ENCODE measurements around the gene PRKD1. TPM values are rescaled to one million over a fixed set of nuclear protein-coding genes. Genes with fewer than 3 reads are reported as not detected.

The PRKD1 gene
- total RNA-seq, 1 donor from 2014 or later: 13.5 TPM

DNA sequence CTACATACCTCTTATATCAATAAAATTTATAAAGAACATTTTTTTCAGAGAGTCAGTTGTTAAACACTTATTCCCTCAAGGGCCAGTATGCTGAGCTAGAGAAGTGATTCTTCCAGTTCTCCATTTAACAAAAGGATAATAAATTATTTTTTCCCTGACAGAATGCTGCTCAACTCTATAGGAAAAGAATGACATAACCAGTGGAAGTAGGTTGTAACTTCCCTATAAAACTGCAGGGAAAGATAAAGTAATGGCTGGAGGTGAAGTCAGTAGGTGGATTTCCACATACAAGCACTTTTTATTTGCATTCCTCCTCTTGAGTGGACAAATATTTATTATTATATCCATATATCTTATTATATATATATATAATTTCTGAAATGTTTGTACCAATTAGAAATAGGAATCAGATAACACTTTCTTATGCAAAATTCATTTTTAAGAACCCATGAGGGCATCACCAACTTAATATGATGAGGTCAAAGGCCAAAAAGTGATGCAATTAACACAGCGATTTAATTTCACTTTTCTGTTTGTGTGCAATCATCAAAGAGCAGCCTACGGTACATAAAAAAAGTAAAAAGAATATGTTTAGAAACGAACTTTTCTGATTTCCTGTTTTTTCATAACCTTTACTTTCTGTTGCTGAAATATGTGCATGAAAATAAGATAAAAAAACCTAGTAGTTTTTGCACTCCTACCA lies 175.3 kb downstream of the PRKD1 start:
- no peak overlapping the region for H3K27ac Mint-ChIP-seq (ENCODE audit: unreplicated experiment)

DNA sequence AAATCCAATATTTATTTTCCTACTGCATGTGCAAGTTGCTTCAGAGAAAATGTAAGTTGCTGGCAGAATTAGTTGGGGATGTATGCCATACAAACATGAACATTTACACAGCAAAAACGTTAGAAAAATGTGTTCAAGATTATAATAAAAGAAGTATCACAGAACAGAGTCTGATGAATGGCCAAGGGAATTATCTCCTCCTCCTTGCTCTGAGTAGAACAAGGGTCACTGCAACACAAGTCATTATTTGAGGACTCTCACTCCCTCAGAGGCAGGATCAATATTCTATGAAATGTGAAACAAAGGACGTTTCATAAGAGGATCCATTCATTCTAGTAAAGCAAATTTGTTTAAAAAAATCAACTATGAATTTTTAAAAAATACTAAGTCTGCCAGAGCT lies 177.8 kb downstream of the PRKD1 start:
- TF ChIP-seq, protein P1, sequence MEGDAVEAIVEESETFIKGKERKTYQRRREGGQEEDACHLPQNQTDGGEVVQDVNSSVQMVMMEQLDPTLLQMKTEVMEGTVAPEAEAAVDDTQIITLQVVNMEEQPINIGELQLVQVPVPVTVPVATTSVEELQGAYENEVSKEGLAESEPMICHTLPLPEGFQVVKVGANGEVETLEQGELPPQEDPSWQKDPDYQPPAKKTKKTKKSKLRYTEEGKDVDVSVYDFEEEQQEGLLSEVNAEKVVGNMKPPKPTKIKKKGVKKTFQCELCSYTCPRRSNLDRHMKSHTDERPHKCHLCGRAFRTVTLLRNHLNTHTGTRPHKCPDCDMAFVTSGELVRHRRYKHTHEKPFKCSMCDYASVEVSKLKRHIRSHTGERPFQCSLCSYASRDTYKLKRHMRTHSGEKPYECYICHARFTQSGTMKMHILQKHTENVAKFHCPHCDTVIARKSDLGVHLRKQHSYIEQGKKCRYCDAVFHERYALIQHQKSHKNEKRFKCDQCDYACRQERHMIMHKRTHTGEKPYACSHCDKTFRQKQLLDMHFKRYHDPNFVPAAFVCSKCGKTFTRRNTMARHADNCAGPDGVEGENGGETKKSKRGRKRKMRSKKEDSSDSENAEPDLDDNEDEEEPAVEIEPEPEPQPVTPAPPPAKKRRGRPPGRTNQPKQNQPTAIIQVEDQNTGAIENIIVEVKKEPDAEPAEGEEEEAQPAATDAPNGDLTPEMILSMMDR (conservative IDR thresholded peaks at IDR 0.05): no peak
- no peak overlapping the region for H3K27ac Mint-ChIP-seq (ENCODE audit: unreplicated experiment)
- H3K4me1 Mint-ChIP-seq: peaks cover 20% of the 10 kb centered on the region
- H3K4me3 Mint-ChIP-seq: no peak overlapping the region
- H3K27me3 Mint-ChIP-seq (ENCODE audit: low read depth): no peaks in the 10 kb centered on the region
- peaks cover 3% of the 10 kb centered on the region for H3K9me3 Mint-ChIP-seq
- DNase-seq (ENCODE audit: low read depth, low spot score): no peak
- no peaks in the 10 kb centered on the region for H3K36me3 Mint-ChIP-seq (ENCODE audit: low read depth)

More for the DNA sequence above, 175.3 kb downstream of the PRKD1 start:
- H3K9me3 Mint-ChIP-seq: peaks cover 3% of the 10 kb centered on the region
- H3K4me3 Mint-ChIP-seq: no peak overlapping the region
- DNase-seq (ENCODE audit: low read depth, low spot score): no peak
- H3K4me1 Mint-ChIP-seq: peaks cover 21% of the 10 kb centered on the region
- H3K27me3 Mint-ChIP-seq (ENCODE audit: low read depth): no peaks in the 10 kb centered on the region
- no peaks in the 10 kb centered on the region for H3K36me3 Mint-ChIP-seq (ENCODE audit: low read depth)
- TF ChIP-seq, protein P1 (conservative IDR thresholded peaks at IDR 0.05): no peak

DNA sequence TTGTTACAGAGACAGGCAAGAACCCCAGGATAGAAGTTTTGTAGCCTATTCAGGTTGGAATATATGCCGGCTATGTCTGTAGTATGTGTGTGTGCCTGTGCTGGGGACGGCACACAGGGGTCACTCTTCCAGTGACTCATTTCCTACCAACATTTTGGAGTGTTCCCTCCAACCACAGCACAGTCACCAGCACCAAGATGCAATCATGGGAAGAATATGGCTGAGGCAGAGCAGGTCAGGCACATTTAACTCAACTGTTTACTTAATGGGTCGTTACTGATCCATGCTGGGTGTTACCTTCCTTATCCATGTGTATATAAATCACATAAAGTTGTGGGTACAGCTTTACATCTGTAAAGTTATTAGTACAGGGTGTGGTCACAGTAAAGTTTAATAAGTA lies 178.3 kb downstream of the PRKD1 start:
- H3K9me3 Mint-ChIP-seq: peaks cover 3% of the 10 kb centered on the region
- DNase-seq (ENCODE audit: low read depth, low spot score): no peak
- H3K27ac Mint-ChIP-seq (ENCODE audit: unreplicated experiment): peak overlapping the region; percentile 40

DNA sequence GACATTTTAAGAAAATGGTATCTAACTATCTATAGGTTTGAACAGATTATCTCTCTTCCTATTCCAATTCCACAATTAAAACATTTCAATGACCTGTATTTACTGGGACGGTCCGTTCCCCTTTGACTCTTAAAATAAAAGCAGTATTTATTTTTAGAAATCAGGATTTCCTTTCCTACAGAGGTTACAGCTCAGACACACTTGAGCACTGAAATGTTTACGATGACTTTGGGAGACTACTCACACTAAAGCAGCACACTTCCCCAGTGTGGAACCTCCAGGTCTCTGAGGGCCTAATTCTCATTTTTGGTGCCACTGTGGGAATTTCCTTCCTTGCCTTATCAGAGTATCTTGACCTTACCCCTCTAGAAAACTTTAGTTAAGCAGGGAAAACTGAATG lies 181.8 kb downstream of the PRKD1 start:
- TF ChIP-seq, protein P1 (conservative IDR thresholded peaks at IDR 0.05): no peak
- Mint-ChIP-seq H3K27ac (ENCODE audit: unreplicated experiment) (no peak overlapping the region), H3K36me3 (ENCODE audit: low read depth) (no peaks in the 10 kb centered on the region), H3K27me3 (ENCODE audit: low read depth) (no peaks in the 10 kb centered on the region), H3K4me3 (no peak overlapping the region), H3K9me3 (no peaks in the 10 kb centered on the region), H3K4me1 (peaks cover 28% of the 10 kb centered on the region)
- DNase-seq (ENCODE audit: low read depth, low spot score): no peak

More for the DNA sequence above, 178.3 kb downstream of the PRKD1 start:
- H3K36me3 Mint-ChIP-seq (ENCODE audit: low read depth): no peaks in the 10 kb centered on the region
- no peak overlapping the region for H3K4me3 Mint-ChIP-seq
- TF ChIP-seq, protein P1 (conservative IDR thresholded peaks at IDR 0.05): no peak
- no peaks in the 10 kb centered on the region for H3K27me3 Mint-ChIP-seq (ENCODE audit: low read depth)
- peaks cover 20% of the 10 kb centered on the region for H3K4me1 Mint-ChIP-seq

DNA sequence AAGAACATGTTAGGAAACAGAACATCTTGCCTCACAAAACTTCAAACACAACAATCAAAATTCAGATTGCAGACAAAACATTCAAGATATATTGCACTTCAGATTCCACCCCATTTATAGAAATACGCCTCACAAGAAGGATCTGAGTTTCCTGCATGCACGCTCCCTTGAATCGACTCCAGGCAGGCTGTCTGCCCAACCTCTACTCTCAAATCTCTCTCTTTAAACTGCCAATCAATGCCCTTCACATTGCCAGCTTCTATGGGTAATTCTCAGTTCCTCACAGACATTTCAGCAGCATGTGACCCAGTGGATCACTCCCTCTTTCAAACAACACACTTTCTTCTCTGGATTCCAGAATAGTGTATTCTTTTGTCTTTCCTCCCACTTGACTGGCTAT lies 184.1 kb downstream of the PRKD1 start:
- TF ChIP-seq, protein P1 (conservative IDR thresholded peaks at IDR 0.05): no peak
- H3K4me3 Mint-ChIP-seq: no peak overlapping the region
- no peak overlapping the region for H3K27ac Mint-ChIP-seq (ENCODE audit: unreplicated experiment)
- no peak for DNase-seq (ENCODE audit: low read depth, low spot score)
- no peaks in the 10 kb centered on the region for H3K9me3 Mint-ChIP-seq
- H3K36me3 Mint-ChIP-seq (ENCODE audit: low read depth): no peaks in the 10 kb centered on the region
- peaks cover 12% of the 10 kb centered on the region for H3K4me1 Mint-ChIP-seq
- no peaks in the 10 kb centered on the region for H3K27me3 Mint-ChIP-seq (ENCODE audit: low read depth)

Data from neural crest cell (in vitro differentiated cells).